ENCODE results near the gene CUL2. TPM values are rescaled to one million over a fixed set of nuclear protein-coding genes. Genes with fewer than 3 reads are reported as not detected.
A peak's percentile ranks its signal among the peaks of the same experiment; 100 is the strongest.

CUL2 gene
- total RNA-seq, 1 experiment from 2014 or later, result 36.1 TPM

GRCh38 chr10:34985823-34986222 is 104.3 kb downstream of the CUL2 start:
- Histone ChIP-seq H3K9ac (ENCODE audit: low read length) (no peak overlapping the region), H3K27ac (ENCODE audit: low read depth, low read length) (no peak overlapping the region), H3K4me2 (ENCODE audit: low read length) (no peak overlapping the region), H3K27me3 (ENCODE audit: insufficient read depth, low read length) (no peaks in the 10 kb centered on the region), H2AFZ (ENCODE audit: low read depth, low read length, poor library complexity, severe bottlenecking) (no peak overlapping the region), H3K4me3 (replicated peaks in 1 of 2; ENCODE audit: low read depth in 1 of 2, low read length in 2 of 2) (no peak overlapping the region), H3K9me3 (ENCODE audit: control insufficient read depth in 1 of 2, insufficient read depth in 1 of 2, low read depth in 1 of 2, low read length in 2 of 2) (0 out of 4 replicates have a peak, but pooled peaks cover 0 to 6% of the 10 kb centered on the region in 2 experiments), H3K79me2 (ENCODE audit: insufficient read depth, low read length) (no peaks in the 10 kb centered on the region), H3K9me2 (ENCODE audit: insufficient read depth) (no peaks in the 10 kb centered on the region), H3K36me3 (ENCODE audit: control insufficient read depth in 1 of 2, insufficient read depth in 2 of 2, low read length in 2 of 2) (no peaks in the 10 kb centered on the region), H3K4me1 (ENCODE audit: control insufficient read depth in 1 of 2, insufficient read depth in 2 of 2, low read length in 2 of 2) (no peaks in the 10 kb centered on the region), H4K20me1 (ENCODE audit: insufficient read depth) (no peaks in the 10 kb centered on the region)
- CTCF ChIA-PET, result interaction anchor here (2.0 to 2.4 kb wide), 2 partner anchors 9 to 320 kb away, joined by 5 to 7 read pairs; no protein-coding TSS in a partner anchor
- intact Hi-C loops (cut with micrococcal nuclease), result no loop called here
- POLR2A ChIA-PET, result no interaction called here
- no peak for DNase-seq (ENCODE audit: low read depth, low spot score)
- peak; percentile 63 for ATAC-seq
- no TSS peak for BruUV-seq (replicated peaks)
- RAD21 ChIA-PET (ENCODE audit: low non-redundant PET in 1 of 2, low total read pairs in 2 of 2, uncharacterized antibody in 2 of 2, unreplicated experiment in 2 of 2), result no interaction called here
- TF ChIP-seq ELF1 (IDR thresholded peaks at IDR 0.05; ENCODE audit: borderline replicate concordance, low read depth) (no peak), SIN3A (IDR thresholded peaks at IDR 0.05; ENCODE audit: low read depth) (no peak), CBX3 (IDR thresholded peaks at IDR 0.05; ENCODE audit: low read depth) (no peak), RAD21 (IDR thresholded peaks at IDR 0.05; ENCODE audit: low read depth) (peak; percentile 39), REST (IDR thresholded peaks at IDR 0.05; ENCODE audit: low read depth) (no peak)
- TF ChIP-seq, protein P1, sequence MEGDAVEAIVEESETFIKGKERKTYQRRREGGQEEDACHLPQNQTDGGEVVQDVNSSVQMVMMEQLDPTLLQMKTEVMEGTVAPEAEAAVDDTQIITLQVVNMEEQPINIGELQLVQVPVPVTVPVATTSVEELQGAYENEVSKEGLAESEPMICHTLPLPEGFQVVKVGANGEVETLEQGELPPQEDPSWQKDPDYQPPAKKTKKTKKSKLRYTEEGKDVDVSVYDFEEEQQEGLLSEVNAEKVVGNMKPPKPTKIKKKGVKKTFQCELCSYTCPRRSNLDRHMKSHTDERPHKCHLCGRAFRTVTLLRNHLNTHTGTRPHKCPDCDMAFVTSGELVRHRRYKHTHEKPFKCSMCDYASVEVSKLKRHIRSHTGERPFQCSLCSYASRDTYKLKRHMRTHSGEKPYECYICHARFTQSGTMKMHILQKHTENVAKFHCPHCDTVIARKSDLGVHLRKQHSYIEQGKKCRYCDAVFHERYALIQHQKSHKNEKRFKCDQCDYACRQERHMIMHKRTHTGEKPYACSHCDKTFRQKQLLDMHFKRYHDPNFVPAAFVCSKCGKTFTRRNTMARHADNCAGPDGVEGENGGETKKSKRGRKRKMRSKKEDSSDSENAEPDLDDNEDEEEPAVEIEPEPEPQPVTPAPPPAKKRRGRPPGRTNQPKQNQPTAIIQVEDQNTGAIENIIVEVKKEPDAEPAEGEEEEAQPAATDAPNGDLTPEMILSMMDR (IDR thresholded peaks at IDR 0.05 in 2 of 3, conservative IDR thresholded peaks at IDR 0.05 in 1 of 3; ENCODE audit: borderline replicate concordance in 1 of 3, insufficient read depth in 1 of 3, low read depth in 2 of 3, low read length in 2 of 3), result peak in 2 of 3 experiments; percentile 12 to 17; a peak in 1 of 6 replicates
- TF ChIP-seq, protein P2, sequence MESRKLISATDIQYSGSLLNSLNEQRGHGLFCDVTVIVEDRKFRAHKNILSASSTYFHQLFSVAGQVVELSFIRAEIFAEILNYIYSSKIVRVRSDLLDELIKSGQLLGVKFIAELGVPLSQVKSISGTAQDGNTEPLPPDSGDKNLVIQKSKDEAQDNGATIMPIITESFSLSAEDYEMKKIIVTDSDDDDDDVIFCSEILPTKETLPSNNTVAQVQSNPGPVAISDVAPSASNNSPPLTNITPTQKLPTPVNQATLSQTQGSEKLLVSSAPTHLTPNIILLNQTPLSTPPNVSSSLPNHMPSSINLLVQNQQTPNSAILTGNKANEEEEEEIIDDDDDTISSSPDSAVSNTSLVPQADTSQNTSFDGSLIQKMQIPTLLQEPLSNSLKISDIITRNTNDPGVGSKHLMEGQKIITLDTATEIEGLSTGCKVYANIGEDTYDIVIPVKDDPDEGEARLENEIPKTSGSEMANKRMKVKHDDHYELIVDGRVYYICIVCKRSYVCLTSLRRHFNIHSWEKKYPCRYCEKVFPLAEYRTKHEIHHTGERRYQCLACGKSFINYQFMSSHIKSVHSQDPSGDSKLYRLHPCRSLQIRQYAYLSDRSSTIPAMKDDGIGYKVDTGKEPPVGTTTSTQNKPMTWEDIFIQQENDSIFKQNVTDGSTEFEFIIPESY (IDR thresholded peaks at IDR 0.05; ENCODE audit: extremely low read depth, insufficient replicate concordance, low read length), result no peak

Data from HCT116 (cell line).